ENCODE results near the gene ZFP36L1.

The ZFP36L1 gene

GRCh38 chr14:68828698-68829097, 35.8 kb upstream of the ZFP36L1 start:
- POLR2A ChIA-PET: no interaction called here
- no peak for DNase-seq (ENCODE audit: extremely low spot score)
- CTCF ChIA-PET: interaction anchor here (0.9 to 5.9 kb wide), 7 partner anchors 13 to 991 kb away, joined by 3 to 29 read pairs (median 3); no protein-coding TSS in a partner anchor
- TF ChIP-seq CTCF (IDR thresholded peaks at IDR 0.05; ENCODE audit: control extremely low read depth, extremely low read depth, low read depth, missing control alignments): no peak

DNA sequence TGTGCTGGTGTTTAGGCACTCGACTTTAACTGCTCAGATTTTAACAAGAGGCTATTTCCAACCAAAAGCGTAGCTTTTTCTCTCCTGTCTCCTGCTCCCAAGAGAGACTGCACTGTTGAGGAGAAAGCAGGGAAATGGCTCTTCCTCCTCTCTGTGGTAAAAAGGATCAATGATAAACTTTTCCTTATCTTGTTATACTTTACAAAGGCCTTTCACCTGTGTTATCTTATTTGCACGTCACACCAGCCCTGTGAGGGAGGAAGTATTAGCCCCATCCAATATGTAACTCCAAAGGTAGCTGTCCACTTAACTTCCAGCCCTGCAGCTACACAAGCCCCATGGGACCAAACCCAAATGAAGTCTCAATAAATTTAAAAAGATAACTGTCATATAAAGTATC, 32.9 kb upstream of the ZFP36L1 start:
- TF ChIP-seq CTCF (IDR thresholded peaks at IDR 0.05; ENCODE audit: control extremely low read depth, extremely low read depth, low read depth, missing control alignments): no peak
- no peak for DNase-seq (ENCODE audit: extremely low spot score)
- POLR2A ChIA-PET: no interaction called here
- CTCF ChIA-PET: interaction anchor here (0.8 to 7.6 kb wide), 19 partner anchors 9 to 930 kb away, joined by 3 to 73 read pairs (median 3); no protein-coding TSS in a partner anchor

- TF ChIP-seq CTCF (IDR thresholded peaks at IDR 0.05; ENCODE audit: control extremely low read depth, extremely low read depth, low read depth, missing control alignments): peak; percentile 91
- ChIA-PET POLR2A (no interaction called here), CTCF (interaction anchor here (0.7 to 7.6 kb wide), 32 partner anchors 10 to 987 kb away, joined by 3 to 73 read pairs (median 3); no protein-coding TSS in a partner anchor)
- peak; percentile 58 for DNase-seq (ENCODE audit: extremely low spot score)
These were observed 31.9 kb upstream of the ZFP36L1 start for GRCh38 chr14:68824517-68825347.

GRCh38 chr14:68824207-68824516, 31.3 kb upstream of the ZFP36L1 start:
- CTCF ChIA-PET: interaction anchor here (0.7 to 7.6 kb wide), 17 partner anchors 10 to 890 kb away, joined by 3 to 73 read pairs (median 4); no protein-coding TSS in a partner anchor
- POLR2A ChIA-PET: no interaction called here
- no peak for DNase-seq (ENCODE audit: extremely low spot score)
- no peak for TF ChIP-seq CTCF (IDR thresholded peaks at IDR 0.05; ENCODE audit: control extremely low read depth, extremely low read depth, low read depth, missing control alignments)

GRCh38 chr14:68823434-68824206, 30.8 kb upstream of the ZFP36L1 start:
- no peak for TF ChIP-seq CTCF (IDR thresholded peaks at IDR 0.05; ENCODE audit: control extremely low read depth, extremely low read depth, low read depth, missing control alignments)
- POLR2A ChIA-PET: no interaction called here
- no peak for DNase-seq (ENCODE audit: extremely low spot score)
- CTCF ChIA-PET: interaction anchor here (0.7 to 7.6 kb wide), 18 partner anchors 9 to 890 kb away, joined by 3 to 73 read pairs (median 4); no protein-coding TSS in a partner anchor

GRCh38 chr14:68822926-68823325, 30.1 kb upstream of the ZFP36L1 start:
- ChIA-PET POLR2A (no interaction called here), CTCF (interaction anchor here (0.6 to 7.6 kb wide), 9 partner anchors 8 to 878 kb away, joined by 3 to 73 read pairs (median 4); no protein-coding TSS in a partner anchor)
- no peak for DNase-seq (ENCODE audit: extremely low spot score)
- TF ChIP-seq CTCF (IDR thresholded peaks at IDR 0.05; ENCODE audit: control extremely low read depth, extremely low read depth, low read depth, missing control alignments): no peak
